ENCODE measurements around the gene HPSE2.
A peak's percentile ranks its signal among the peaks of the same experiment; 100 is the strongest.
"Not testable (repeated sequence)": the region's sequence is repeated elsewhere in the genome, so short reads cannot be mapped to it uniquely, and the experiment has no call there.

Gene HPSE2

GRCh38 chr10:99002392-99002791 is 233.3 kb downstream of the HPSE2 start:
- no peak for DNase-seq

- no peak for DNase-seq
Measured at GRCh38 chr10:98997596-98997995, 238.1 kb downstream of the HPSE2 start.

GRCh38 chr10:98994030-98994429 is 241.6 kb downstream of the HPSE2 start:
- no peak for DNase-seq

- not testable (repeated sequence) for DNase-seq
Measured at GRCh38 chr10:98983751-98984150, 251.9 kb downstream of the HPSE2 start.

- no peak for DNase-seq
Measured at GRCh38 chr10:98980353-98980752, 255.3 kb downstream of the HPSE2 start.

- no peak for DNase-seq
Measured at GRCh38 chr10:98971464-98971863, 264.2 kb downstream of the HPSE2 start.

- DNase-seq = no peak
Measured at GRCh38 chr10:98967601-98968000, 268.1 kb downstream of the HPSE2 start.

GRCh38 chr10:98963608-98964007 is 272.0 kb downstream of the HPSE2 start:
- no peak for DNase-seq

GRCh38 chr10:98959379-98959778 is 276.3 kb downstream of the HPSE2 start:
- DNase-seq = no peak

- DNase-seq = no peak
Measured at GRCh38 chr10:98957801-98958200, 277.9 kb downstream of the HPSE2 start.

GRCh38 chr10:98956576-98957260 is 278.9 kb downstream of the HPSE2 start:
- DNase-seq = no peak

GRCh38 chr10:98953251-98953650 is 282.4 kb downstream of the HPSE2 start:
- peak; percentile 72 for DNase-seq

- no peak for DNase-seq
Measured at GRCh38 chr10:98951269-98952000, 284.2 kb downstream of the HPSE2 start.

GRCh38 chr10:98950106-98950505 is 285.5 kb downstream of the HPSE2 start:
- no peak for DNase-seq

- no peak for DNase-seq
Measured at GRCh38 chr10:98949306-98949705, 286.3 kb downstream of the HPSE2 start.

GRCh38 chr10:98943681-98944080 is 292.0 kb downstream of the HPSE2 start:
- DNase-seq = no peak

- no peak for DNase-seq
Measured at GRCh38 chr10:98929709-98930108, 305.9 kb downstream of the HPSE2 start.

- DNase-seq = no peak
Measured at GRCh38 chr10:98925651-98926050, 310.0 kb downstream of the HPSE2 start.

GRCh38 chr10:98924526-98924925 is 311.1 kb downstream of the HPSE2 start:
- DNase-seq = no peak

GRCh38 chr10:98921316-98921715 is 314.3 kb downstream of the HPSE2 start:
- no peak for DNase-seq

GRCh38 chr10:98920807-98921206 is 314.8 kb downstream of the HPSE2 start:
- no peak for DNase-seq

GRCh38 chr10:98920360-98920759 is 315.3 kb downstream of the HPSE2 start:
- no peak for DNase-seq

- no peak for DNase-seq
Measured at GRCh38 chr10:98919899-98920298, 315.8 kb downstream of the HPSE2 start.

GRCh38 chr10:98917828-98918227 is 317.8 kb downstream of the HPSE2 start:
- no peak for DNase-seq
